ENCODE data around the gene KEAP1. TPM values are rescaled to one million over a fixed set of nuclear protein-coding genes. Genes with fewer than 3 reads are reported as not detected.
A peak's percentile ranks its signal among the peaks of the same experiment; 100 is the strongest.

Gene KEAP1
- total and polyA plus RNA-seq, 2 of the 8 experiments (the other 6 are each of a cell fraction or from before 2014, with no cell fraction given) = 80.6 to 106 TPM

GRCh38 chr19:10460714-10461046 lies 42.5 kb downstream of the KEAP1 start:
- no peak for FAIRE-seq
- peaks cover 6% of the 10 kb centered on the region; the same call in 1 of the 2 replicates for H3K23me2 ChIP-seq (ENCODE audit: low read depth, low read length)
- CTCF ChIA-PET (ENCODE audit: partially characterized antibody) = interaction anchor here (2.3 kb wide), 1 partner anchor 18 kb away, joined by 9 read pairs; no protein-coding TSS in a partner anchor

More at GRCh38 chr19:10460714-10461046, 42.5 kb downstream of the KEAP1 start:
- H2BK120ac ChIP-seq (replicated peaks; ENCODE audit: low read depth, low read length) = no peak overlapping the region
- peaks cover 0 to 5% (median 2%) of the 10 kb centered on the region in 4 experiments; a peak in 4 of 7 replicates for H3K27me3 ChIP-seq (replicated peaks in 1 of 4; ENCODE audit: control insufficient read depth in 3 of 4, extremely low read depth in 1 of 4, insufficient read depth in 3 of 4, low read length in 3 of 4)
- no peak overlapping the region for H2AK5ac ChIP-seq (ENCODE audit: low read depth, low read length)
- peak overlapping the region; percentile 24 to 88; a peak in 3 of 4 replicates for H3K4me2 ChIP-seq (ENCODE audit: insufficient read depth in 1 of 2, low read depth in 2 of 2, low read length in 2 of 2)
- no peaks in the 10 kb centered on the region for H4K20me1 ChIP-seq (replicated peaks in 1 of 2; ENCODE audit: control insufficient read depth in 1 of 2, insufficient read depth in 2 of 2, low read length in 2 of 2)
- no peak overlapping the region for H3K23ac ChIP-seq (ENCODE audit: insufficient read length)
- H3K56ac ChIP-seq (replicated peaks; ENCODE audit: insufficient read length, low read depth, low read length) = no peak overlapping the region
- WGBS, 2 experiments (ENCODE audit: extremely low coverage in 1 of 2, insufficient coverage in 1 of 2, insufficient read length in 1 of 2, insufficient replicate concordance in 2 of 2, low coverage in 1 of 2, low lambda C conversion rate in 2 of 2, missing lambda C conversion rate in 1 of 2) = 39% methylated on average over 8 of the region's 8 CpGs; no CpG with 5 or more reads in 1 of the 2 experiments
- no peak overlapping the region for H3K9ac ChIP-seq (replicated peaks in 1 of 4; ENCODE audit: extremely low read depth in 1 of 4, low read depth in 3 of 4, low read length in 3 of 4)
- H2BK15ac ChIP-seq (ENCODE audit: low read length) = no peak overlapping the region
- no peak overlapping the region for H2AFZ ChIP-seq (ENCODE audit: low read length)
- H3K4me3 ChIP-seq (ENCODE audit: extremely low read depth in 1 of 4, insufficient read depth in 2 of 4, low read depth in 3 of 4, low read length in 4 of 4) = no peak overlapping the region; a peak in 1 of 8 replicates
- no peak overlapping the region for H3K27ac ChIP-seq (ENCODE audit: low read depth, low read length)
- no peak overlapping the region for H4K5ac ChIP-seq (ENCODE audit: insufficient read length, low read depth, low read length)
- H3K79me1 ChIP-seq (ENCODE audit: low read depth, low read length) = no peaks in the 10 kb centered on the region
- H3K18ac ChIP-seq (ENCODE audit: extremely low read depth, low read length) = no peak overlapping the region
- no peak overlapping the region for H3K4ac ChIP-seq (replicated peaks; ENCODE audit: insufficient read length, low read depth, low read length)
- no peaks in the 10 kb centered on the region for H3K9me3 ChIP-seq (ENCODE audit: insufficient read depth in 2 of 2, low read depth in 1 of 2, low read length in 1 of 2)
- no peak overlapping the region for H4K91ac ChIP-seq (replicated peaks; ENCODE audit: insufficient read length, low read length)
- peaks cover 0 to 7% (median 2%) of the 10 kb centered on the region in 4 experiments; a peak in 6 of 7 replicates for H3K4me1 ChIP-seq (replicated peaks in 1 of 4; ENCODE audit: control insufficient read depth in 3 of 4, insufficient read depth in 4 of 4, low read length in 3 of 4)
- no peaks in the 10 kb centered on the region; a peak in 1 of 8 replicates for H3K36me3 ChIP-seq (ENCODE audit: control insufficient read depth in 2 of 4, insufficient read depth in 4 of 4, low read length in 3 of 4)
- no peak overlapping the region; the same call in 1 of the 2 replicates for H4K8ac ChIP-seq (ENCODE audit: extremely low read depth, insufficient read depth, low read length)
- no peaks in the 10 kb centered on the region for H3K79me2 ChIP-seq (ENCODE audit: control insufficient read depth in 1 of 2, insufficient read depth in 2 of 2, low read length in 2 of 2)
- DNase-seq (ENCODE audit: low read depth in 1 of 2, low spot score in 2 of 2) = no peak
- no peak overlapping the region for H2BK12ac ChIP-seq (ENCODE audit: low read depth, low read length)
- H3K14ac ChIP-seq (ENCODE audit: insufficient read length) = no peak overlapping the region
- POLR2A ChIA-PET (ENCODE audit: partially characterized antibody) = interaction anchor here (0.6 kb wide), 1 partner anchor 10 kb away, joined by 3 read pairs; no protein-coding TSS in a partner anchor
- no peak overlapping the region for H2BK20ac ChIP-seq (ENCODE audit: low read length)
- H2BK5ac ChIP-seq (ENCODE audit: low read depth, low read length) = no peak overlapping the region

All from H1 (cell line).